K562 (cell line): Measurements from ENCODE around the gene KCP. TPM values are rescaled to one million over a fixed set of nuclear protein-coding genes. Genes with fewer than 3 reads are reported as not detected.
A peak's percentile ranks its signal among the peaks of the same experiment; 100 is the strongest.

ENCODE experiments used
- ATAC-seq: fragments of 200-7000 bp; cut with Tn5 transposase; 3 replicates; pipeline ENCODE4 v1.9.1; 2020; ENCODE audit warnings: moderate library complexity
- BruUV-seq: library from RNA; stranded (reverse); fragments of 400-500 nt; replicated peaks from 2 replicates; lab custom pipeline; 2021; lab: Mats Ljungman, UMichigan
- CTCF ChIA-PET: fragments of 300-600 bp; formaldehyde crosslinking; extraction: SDS; loops from one replicate; lab custom pipeline; 2021; ENCODE audit warnings: low intra/inter-chr PET ratio; lab: Yijun Ruan, JAX
- POLR2A ChIA-PET: fragments of 300-600, 350-650 bp; sonication (Branson Sonifier 250); formaldehyde crosslinking; extraction: SDS; loops from one replicate; lab custom pipeline; 2021; ENCODE audit warnings: antibody characterized with exemption, inconsistent platforms; lab: Yijun Ruan, JAX
- DNase-seq, 4 experiments: peaks; one replicate each; pipeline versions ENCODE4 v3.0.0 to v3.0.0-alpha.2; 2011 to 2018; ENCODE audit warnings: low spot score in 3 of 4, mixed read lengths in 3 of 4; ENCODE audit errors: extremely low read depth in 1 of 4
- FAIRE-seq: peaks from 2 replicates; lab custom pipeline; 2011; peaks lifted over from hg19 to GRCh38; lab: Jason Lieb, UNC
- H2AFZ ChIP-seq: 2 replicates; pipeline ENCODE4 v1.6.0; 2011; ENCODE audit warnings: low read depth, low read length, control low read depth, inconsistent platforms
- H3K27ac ChIP-seq: fragments of 200-600 bp; 3 replicates; pipeline ENCODE4 v1.8.0; 2011; ENCODE audit warnings: low read depth, mild to moderate bottlenecking, control low read depth, inconsistent platforms, low read length, moderate library complexity, mixed read lengths; ENCODE audit errors: extremely low read depth
- H3K27me3 ChIP-seq, 2 experiments: fragments of 300-600 bp in 1 of 2; 2 replicates in 1 of 2; 3 replicates in 1 of 2; pipeline versions ENCODE4 v1.6.0 to v1.8.0; 2011; ENCODE audit warnings: inconsistent platforms in 2 of 2, low read length in 2 of 2, mild to moderate bottlenecking in 1 of 2, mixed read lengths in 1 of 2, moderate library complexity in 1 of 2; ENCODE audit not compliant: control insufficient read depth in 2 of 2, insufficient read depth in 2 of 2
- H3K36me3 ChIP-seq: fragments of 300-600 bp; 3 replicates; pipeline ENCODE4 v1.8.0; 2011; ENCODE audit warnings: mild to moderate bottlenecking, low read length, inconsistent platforms; ENCODE audit not compliant: control insufficient read depth, insufficient read depth
- H3K4me1 ChIP-seq, 2 experiments: fragments of 200-600 bp in 1 of 2; replicated peaks in 1 of 2; 2 replicates in 1 of 2; 3 replicates in 1 of 2; pipeline versions ENCODE4 v1.5.1 to v1.8.0; 2011; ENCODE audit warnings: inconsistent platforms in 2 of 2, low read length in 2 of 2, mild to moderate bottlenecking in 1 of 2, mixed read lengths in 1 of 2, moderate library complexity in 1 of 2; ENCODE audit not compliant: control insufficient read depth in 2 of 2, insufficient read depth in 2 of 2
- H3K4me2 ChIP-seq: 2 replicates; pipeline ENCODE4 v1.6.1; 2011; ENCODE audit warnings: low read length, control low read depth, inconsistent platforms, mixed read lengths; ENCODE audit not compliant: insufficient read depth
- H3K4me3 ChIP-seq: fragments of 200-600 bp; sonication (generic), shearing (Covaris generic); 2 replicates; pipeline ENCODE4 v1.5.1; 2016; ENCODE audit warnings: control low read depth, inconsistent platforms
- H3K79me2 ChIP-seq: fragments of 200-600 bp; 3 replicates; pipeline ENCODE4 v1.8.0; 2011; ENCODE audit warnings: low read length, inconsistent platforms; ENCODE audit not compliant: control insufficient read depth, insufficient read depth
- H3K9ac ChIP-seq, 2 experiments: 2 replicates each; pipeline versions ENCODE4 v1.6.0 to v1.6.1; 2011; ENCODE audit warnings: low read depth in 2 of 2, low read length in 2 of 2, control low read depth in 1 of 2, inconsistent platforms in 1 of 2, mild to moderate bottlenecking in 1 of 2, mixed read lengths in 1 of 2; ENCODE audit not compliant: insufficient read depth in 1 of 2
- H3K9me1 ChIP-seq: one replicate; pipeline ENCODE4 v1.6.0; 2011; ENCODE audit warnings: inconsistent platforms, mild to moderate bottlenecking, low read length, moderate library complexity; ENCODE audit not compliant: control insufficient read depth, insufficient read depth
- H3K9me3 ChIP-seq: replicated peaks from 2 replicates; pipeline ENCODE4 v1.5.1; 2011; ENCODE audit warnings: low read depth, low read length, inconsistent platforms; ENCODE audit not compliant: control insufficient read depth, insufficient read depth
- H4K20me1 ChIP-seq: replicated peaks from 2 replicates; pipeline ENCODE4 v1.6.1; 2011; ENCODE audit warnings: low read length, inconsistent platforms, mixed read lengths; ENCODE audit not compliant: control insufficient read depth, insufficient read depth
- ARID3A ChIP-seq: IDR thresholded peaks from 2 replicates; pipeline ENCODE4 v1.6.1; 2012; ENCODE audit warnings: low read depth, low read length, improper control_type of control experiment, borderline replicate concordance
- ATF3 ChIP-seq, 2 experiments: fragments of 450-650 bp in 1 of 2; sonication (generic) in 1 of 2; formaldehyde crosslinking in 1 of 2; IDR thresholded peaks in 1 of 2; conservative IDR thresholded peaks in 1 of 2; 2 replicates each; pipeline versions ENCODE4 v1.6.1 to v1.8.1; 2016 to 2023; ENCODE audit warnings: mild to moderate bottlenecking in 2 of 2, moderate library complexity in 2 of 2, inconsistent platforms in 1 of 2, missing genetic modification reagents in 1 of 2
- CHD2 ChIP-seq: IDR thresholded peaks from 2 replicates; pipeline ENCODE4 v1.6.1; 2011; ENCODE audit warnings: low read depth, low read length
- HDAC8 ChIP-seq: fragments of 450-650 bp; IDR thresholded peaks from 2 replicates; pipeline ENCODE4 v1.6.1; 2016; ENCODE audit warnings: mild to moderate bottlenecking, missing genetic modification characterization, moderate library complexity, missing compliant biosample characterization
- HMGN3 ChIP-seq: IDR thresholded peaks from 2 replicates; pipeline ENCODE4 v1.6.1; 2011; ENCODE audit warnings: borderline replicate concordance, low read depth, mild to moderate bottlenecking, mixed read lengths, low read length; ENCODE audit not compliant: insufficient read length; ENCODE audit errors: extremely low read depth
- HNRNPLL ChIP-seq: fragments of 200-400 bp; formaldehyde crosslinking; IDR thresholded peaks from 2 replicates; pipeline ENCODE4 v1.6.1; 2017; ENCODE audit warnings: low read length, low read depth, mild to moderate bottlenecking; ENCODE audit not compliant: poor library complexity, severe bottlenecking
- KLF6 ChIP-seq: fragments of 250-450 bp; sonication (Bioruptor Pico); IDR thresholded peaks from 2 replicates; pipeline ENCODE4 v1.4.0; 2020; ENCODE audit warnings: mild to moderate bottlenecking, moderate library complexity, borderline replicate concordance
- MAFK ChIP-seq: IDR thresholded peaks from 2 replicates; pipeline ENCODE4 v1.6.1; 2011; ENCODE audit warnings: low read length, improper control_type of control experiment
- RBM22 ChIP-seq: fragments of 200-400 bp; formaldehyde crosslinking; IDR thresholded peaks from 2 replicates; pipeline ENCODE4 v1.6.1; 2018; ENCODE audit warnings: low read length, low read depth; ENCODE audit not compliant: poor library complexity, severe bottlenecking
- SIN3A ChIP-seq, 2 experiments: fragments of 150-350 bp in 1 of 2; IDR thresholded peaks; 2 replicates each; pipeline ENCODE4 v1.6.1; 2011 to 2016; ENCODE audit warnings: borderline replicate concordance in 2 of 2, low read depth in 2 of 2, low read length in 2 of 2, mild to moderate bottlenecking in 2 of 2, moderate library complexity in 2 of 2; ENCODE audit not compliant: control insufficient read depth in 1 of 2
- ZFP30 ChIP-seq: fragments of 250-450 bp; sonication (Bioruptor Pico); IDR thresholded peaks from 2 replicates; pipeline ENCODE4 v1.8.0; 2022; ENCODE audit warnings: moderate library complexity, mild to moderate bottlenecking, inconsistent platforms, borderline replicate concordance
- ZFPM2 ChIP-seq: fragments of 250-450 bp; sonication (Bioruptor Pico); IDR thresholded peaks from 2 replicates; pipeline ENCODE4 v1.5.1; 2022; ENCODE audit warnings: mild to moderate bottlenecking
- ZNF175 ChIP-seq: fragments of 200-800 bp; sonication (Bioruptor generic); IDR thresholded peaks from 2 replicates; pipeline ENCODE4 v1.6.1; 2016; ENCODE audit warnings: low read depth, mild to moderate bottlenecking, missing genetic modification characterization, missing compliant biosample characterization
- WGBS: fragments of 100-300 bp; shearing (Covaris generic); methylation state at CpG from one replicate; pipeline ENCODE4 v1.1.6; 2016; ENCODE audit warnings: low coverage, mixed read lengths; ENCODE audit not compliant: insufficient coverage; ENCODE audit errors: missing lambda C conversion rate; 5-methylcytosine and 5-hydroxymethylcytosine counted together
- in situ Hi-C: fragments of 300-500 bp; cut with MboI; formaldehyde crosslinking; loops from 4 replicates; pipeline ENCODE4 v1.15.0; 2018; ENCODE audit warnings: inconsistent platforms, mixed read lengths
- intact Hi-C: fragments of 100-400 bp; cut with micrococcal nuclease; formaldehyde crosslinking; loops from 2 replicates; pipeline ENCODE4 v1.14.2; 2022
- polyA plus RNA-seq, 8 experiments: library from polyadenylated mRNA; depleted of rRNA in 4 of 8; stranded (reverse) in 5 of 8; unstranded in 3 of 8; fragments of >200 nt; fragmentation: Nextera tagmentation in 2 of 8; fragmentation: Illumina TruSeq in 1 of 8; extraction: Ambion mirVana in 2 of 8; extraction: Trizol in 1 of 8; gene quantifications; 2 replicates each; pipeline versions ENCODE4 v1.2.1 to v1.2.3, GENCODE V29; 2011 to 2014; ENCODE audit warnings: inconsistent platforms in 1 of 8, missing spikeins in 1 of 8
- total RNA-seq, 7 experiments: library from RNA; depleted of rRNA in 6 of 7; stranded (reverse); fragments of >200 nt in 6 of 7; fragmentation: Illumina TruSeq in 2 of 7; extraction: Trizol in 2 of 7; gene quantifications; 2 replicates each; pipeline versions ENCODE4 v1.2.1 to v1.2.3, GENCODE V29; 2011 to 2021; ENCODE audit warnings: low replicate concordance in 1 of 7

KCP gene
- total and polyA plus RNA-seq, 9 of the 15 experiments (the other 6 are each of a cell fraction or from before 2014, with no cell fraction given), result 0.06 to 0.17 (median 0.12) TPM; not detected in 3

GRCh38 chr7:128891942-128892269 lies 18.6 kb downstream of the KCP start:
- in situ Hi-C loops, result no loop called here
- Histone ChIP-seq H3K9ac (peak overlapping the region in 1 of 2 experiments; percentile 14; a peak in 1 of 4 replicates), H4K20me1 (no peaks in the 10 kb centered on the region; the same call in 1 of the 2 replicates), H3K4me2 (no peak overlapping the region), H3K27ac (no peak overlapping the region), H3K4me1 (peaks cover 0 to 44% of the 10 kb centered on the region in 2 experiments; a peak in 2 of 5 replicates), H3K9me3 (peaks cover 4% of the 10 kb centered on the region), H3K9me1 (no peaks in the 10 kb centered on the region), H3K4me3 (no peak overlapping the region), H3K36me3 (no peaks in the 10 kb centered on the region), H3K79me2 (no peaks in the 10 kb centered on the region), H3K27me3 (peaks cover 14 to 47% of the 10 kb centered on the region in 2 experiments), H2AFZ (no peak overlapping the region)
- no peak for ATAC-seq
- intact Hi-C loops, result no loop called here
- 36% methylated on average over 9 of the region's 11 CpGs for WGBS
- CTCF ChIA-PET, result no interaction called here
- TF ChIP-seq ATF3 (IDR thresholded peaks at IDR 0.05) (no peak), ATF3 (CRISPR knock-in tag; conservative IDR thresholded peaks at IDR 0.05) (no peak), KLF6 (CRISPR knock-in tag) (no peak), ZFPM2 (CRISPR knock-in tag) (no peak), SIN3A (IDR thresholded peaks at IDR 0.05; ENCODE audit: borderline replicate concordance in 2 of 2, control insufficient read depth in 1 of 2, low read depth in 2 of 2, low read length in 2 of 2) (no peak), ZFP30 (CRISPR knock-in tag) (no peak), HMGN3 (no peak), RBM22 (no peak), HNRNPLL (no peak), HDAC8 (no peak), ZNF175 (CRISPR knock-in tag) (no peak), MAFK (no peak), CHD2 (no peak), ARID3A (no peak)
- no peak for DNase-seq
- FAIRE-seq, result no peak
- BruUV-seq, result no TSS peak
- POLR2A ChIA-PET, result interaction anchor here (0.6 kb wide), 1 partner anchor 459 kb away, joined by 3 read pairs; no protein-coding TSS in a partner anchor
